GM21360 (cell line): ENCODE measurements around the gene LPP.

ENCODE experiments used
- ATAC-seq: cut with Tn5 transposase; IDR thresholded peaks from one replicate; pipeline ENCODE4 v1.9.1; 2021; ENCODE audit warnings: mild to moderate bottlenecking, moderate library complexity; ENCODE audit not compliant: unreplicated experiment

The LPP gene

DNA sequence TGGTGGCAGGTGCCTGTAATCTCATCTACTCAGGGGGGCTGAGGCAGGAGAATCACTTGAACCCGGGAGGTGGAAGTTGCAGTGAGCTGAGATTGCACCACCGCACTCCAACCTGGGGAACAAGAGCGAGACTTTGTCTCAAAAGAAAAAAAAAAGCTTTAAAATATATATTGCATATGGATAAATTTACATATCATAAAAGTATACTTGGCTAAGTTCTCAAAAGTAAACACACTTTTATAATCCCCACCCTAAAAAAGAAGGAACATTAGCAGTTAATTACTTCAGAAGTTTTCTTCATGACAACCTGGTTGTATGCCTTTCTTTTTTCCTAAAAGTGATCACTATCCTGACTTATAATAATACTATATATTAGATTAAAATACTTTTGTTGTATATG is 648.7 kb downstream of the LPP start:
- no peak for ATAC-seq

DNA sequence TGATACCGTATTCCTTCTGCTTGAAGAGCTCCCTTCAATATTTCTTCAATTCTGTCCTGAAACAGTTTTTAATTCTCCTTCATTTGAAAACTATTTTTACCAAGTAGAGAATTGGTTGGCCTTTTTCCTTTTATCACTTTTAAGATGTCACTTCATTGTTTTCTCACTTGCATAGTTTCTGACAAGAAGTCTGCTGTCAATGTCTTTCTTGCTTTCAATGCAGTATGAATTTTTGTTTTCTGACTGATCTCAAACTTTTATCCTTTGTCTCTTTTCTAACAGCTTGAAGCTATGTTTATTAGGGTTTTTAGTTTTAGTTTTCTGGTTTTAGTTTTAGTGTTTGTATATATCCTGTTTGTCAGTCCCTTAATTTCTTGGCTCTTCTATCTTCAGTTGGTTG is 653.0 kb downstream of the LPP start:
- no peak for ATAC-seq

DNA sequence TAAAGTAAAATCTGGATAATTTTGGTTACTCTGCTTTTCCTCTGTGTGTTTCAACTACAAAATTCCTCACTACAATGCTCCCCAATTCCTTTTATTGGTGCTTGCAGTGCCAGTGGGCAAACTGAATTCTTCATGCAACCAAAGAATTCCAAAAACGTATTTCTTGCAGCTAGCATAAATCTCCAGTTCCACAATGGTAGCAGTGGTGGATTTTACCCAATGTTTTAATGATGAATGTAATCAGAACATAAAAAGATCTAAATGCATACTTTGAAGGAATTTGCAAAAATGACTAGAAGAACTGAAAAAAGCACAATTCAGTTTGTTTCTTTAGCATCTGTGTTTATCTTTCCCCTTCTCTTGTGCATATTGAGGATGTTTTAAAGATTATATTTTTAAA is 658.2 kb downstream of the LPP start:
- ATAC-seq = no peak

DNA sequence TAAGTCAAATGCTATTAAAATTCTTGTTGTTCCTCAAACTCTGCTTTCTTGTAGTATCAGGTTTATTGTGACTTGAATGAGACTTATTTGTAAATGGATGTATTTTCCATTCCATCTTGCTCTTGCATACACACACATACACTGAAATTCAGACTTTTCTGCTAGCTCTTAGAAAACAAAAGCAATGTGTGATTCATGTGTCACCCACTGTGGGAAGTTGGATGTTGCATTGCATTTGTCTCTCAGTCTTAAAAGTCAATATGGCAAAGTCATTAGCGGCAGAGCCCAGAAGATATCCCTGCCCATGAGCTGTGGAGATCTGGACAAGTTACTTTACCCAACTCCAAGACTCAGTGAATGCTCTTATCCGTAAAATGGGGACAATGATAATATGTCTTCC is 660.6 kb downstream of the LPP start:
- ATAC-seq = no peak

DNA sequence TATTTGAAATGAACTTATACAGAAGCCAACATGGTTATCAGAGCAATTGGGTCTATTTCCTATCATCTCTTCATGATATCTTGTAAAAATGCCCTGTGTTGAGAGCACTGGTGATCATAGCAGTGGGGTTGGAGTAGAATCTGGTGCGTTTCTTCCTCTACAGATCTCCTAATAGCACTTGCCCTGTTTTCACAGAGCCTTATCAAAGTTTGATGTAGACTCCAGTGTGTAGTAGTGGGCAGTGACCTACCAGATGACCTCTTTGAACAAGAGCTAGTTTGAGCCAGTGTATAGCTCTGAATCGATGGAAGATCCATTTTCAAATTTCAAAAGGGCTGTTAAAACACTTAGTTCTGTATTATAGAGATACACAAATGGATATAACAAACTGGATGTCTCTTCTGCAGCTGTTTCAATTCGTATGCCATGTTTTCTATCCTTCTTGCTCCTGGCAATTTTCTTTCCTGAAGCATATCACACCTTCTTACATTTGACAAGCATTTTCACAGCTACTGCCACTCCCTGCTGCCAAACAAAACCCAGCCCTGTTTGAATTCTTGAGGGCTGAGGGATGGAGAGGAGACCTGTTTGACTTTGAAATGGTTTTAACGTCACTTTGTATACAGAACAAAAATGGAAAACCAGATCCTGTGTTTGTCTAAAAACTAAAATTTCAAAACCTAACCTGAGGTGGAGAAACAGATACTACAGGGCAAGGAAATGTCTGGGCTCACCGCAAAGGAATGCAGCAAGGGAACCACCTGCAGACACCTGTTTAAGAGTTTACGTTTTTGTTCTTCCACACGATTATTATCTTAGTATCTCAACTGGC is 663.4 kb downstream of the LPP start:
- ATAC-seq = no peak

DNA sequence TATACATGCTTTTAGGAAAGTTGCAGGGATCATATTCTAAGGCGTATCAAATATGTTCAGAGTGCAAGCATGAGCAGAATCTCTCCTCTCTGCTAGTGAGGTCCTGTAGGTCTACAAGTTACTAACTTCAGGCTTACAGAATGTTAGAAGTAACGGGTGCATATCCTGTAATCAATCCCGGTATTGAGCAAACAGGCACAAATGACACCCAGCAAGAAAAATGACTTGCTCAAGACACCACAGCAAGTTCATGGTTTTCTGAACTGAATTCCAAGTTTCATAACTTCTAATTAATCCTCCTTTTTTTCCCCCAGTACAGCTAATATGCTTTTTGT is 663.9 kb downstream of the LPP start:
- no peak for ATAC-seq

DNA sequence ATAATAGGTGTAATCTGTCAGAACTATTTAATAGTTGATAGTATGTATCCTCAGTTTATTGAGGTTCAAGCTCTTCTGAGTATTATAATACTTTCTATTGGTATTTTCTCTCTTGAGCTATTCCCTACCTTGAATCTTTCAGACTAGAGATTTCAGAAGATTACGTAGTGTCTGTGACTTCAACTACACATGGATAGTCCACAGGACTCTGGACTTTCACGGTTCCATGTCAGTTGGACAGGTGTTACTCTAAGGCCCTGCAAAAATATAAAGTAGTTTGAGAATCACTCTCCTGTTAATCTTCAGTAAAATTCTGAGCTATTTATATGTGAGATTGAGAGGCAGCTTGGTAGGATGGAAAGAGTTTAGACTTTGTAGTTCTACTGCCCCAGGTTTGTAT is 664.3 kb downstream of the LPP start:
- no peak for ATAC-seq

DNA sequence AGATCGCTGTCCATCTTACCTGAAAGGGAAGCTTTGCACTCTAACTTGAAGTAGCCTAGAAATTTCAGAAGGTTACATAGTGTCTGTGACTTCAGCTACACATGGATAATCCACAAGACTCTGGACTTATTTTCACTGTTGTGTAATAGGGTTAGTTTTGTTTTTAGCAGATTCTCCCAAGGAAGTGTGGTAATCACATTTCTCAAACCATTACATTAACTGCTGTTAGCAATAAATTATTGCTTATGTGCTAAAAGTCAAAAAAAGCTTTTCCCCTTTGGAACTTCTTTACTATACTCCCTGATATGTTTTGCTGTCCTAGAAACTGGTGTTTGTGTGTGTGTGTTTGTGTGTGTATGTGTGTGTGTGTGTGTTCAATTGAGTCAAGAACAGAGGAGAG is 666.0 kb downstream of the LPP start:
- ATAC-seq = no peak

DNA sequence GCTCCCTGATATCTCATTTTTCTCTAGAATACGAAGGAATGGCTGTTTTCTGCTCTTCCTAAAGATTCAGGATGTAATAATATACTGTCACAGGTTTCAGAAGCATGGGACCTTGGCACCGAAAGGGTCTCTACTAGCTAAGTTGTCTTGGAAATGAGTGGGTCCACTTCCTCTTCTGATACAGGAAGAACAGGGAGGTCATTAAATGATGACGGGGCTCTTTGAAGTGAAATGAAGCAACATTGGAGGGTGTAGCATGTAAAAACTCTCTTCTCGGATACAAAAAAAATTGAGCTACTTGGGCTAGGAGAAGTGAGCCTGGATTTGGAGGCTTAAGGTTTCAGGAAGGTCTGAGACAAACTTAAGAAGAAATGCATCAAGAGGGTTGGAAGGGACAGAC is 668.0 kb downstream of the LPP start:
- no peak for ATAC-seq

DNA sequence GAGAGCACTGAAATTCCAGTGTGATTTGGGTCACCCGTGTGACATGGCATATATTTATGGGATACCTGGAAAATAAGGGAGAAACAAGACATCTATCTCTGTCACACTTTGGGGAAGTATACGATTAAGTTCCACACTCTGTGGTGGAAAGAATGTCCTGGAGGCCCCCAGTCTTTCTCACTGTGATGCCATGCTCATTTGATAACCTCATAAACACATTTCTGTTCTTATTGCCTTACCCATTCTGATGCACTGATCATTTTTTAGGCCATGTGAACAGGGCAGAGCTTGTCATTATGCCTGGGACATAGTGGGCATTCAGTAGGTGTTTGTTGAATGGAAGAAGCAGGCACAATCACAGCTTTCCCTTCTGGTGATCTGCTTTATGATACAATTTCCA is 668.5 kb downstream of the LPP start:
- no peak for ATAC-seq

DNA sequence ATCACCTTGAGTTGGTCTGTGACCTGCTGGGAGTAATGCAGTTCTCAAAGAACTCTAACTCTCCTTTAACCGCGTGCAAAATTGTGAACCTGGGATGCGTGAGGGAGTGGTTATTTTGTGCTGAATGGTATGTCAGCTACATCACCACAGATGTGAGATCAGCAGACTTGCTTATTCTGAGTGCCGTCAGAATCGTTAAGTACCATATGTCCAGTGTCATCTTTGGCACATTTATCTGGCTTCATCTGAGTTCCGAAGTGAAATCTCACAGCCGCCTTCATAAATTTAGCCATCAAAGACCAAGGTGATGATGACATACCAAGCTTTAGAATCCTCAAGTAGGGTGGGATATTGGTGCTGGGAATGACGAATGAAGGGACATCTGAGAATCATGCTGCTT is 670.6 kb downstream of the LPP start:
- no peak for ATAC-seq

DNA sequence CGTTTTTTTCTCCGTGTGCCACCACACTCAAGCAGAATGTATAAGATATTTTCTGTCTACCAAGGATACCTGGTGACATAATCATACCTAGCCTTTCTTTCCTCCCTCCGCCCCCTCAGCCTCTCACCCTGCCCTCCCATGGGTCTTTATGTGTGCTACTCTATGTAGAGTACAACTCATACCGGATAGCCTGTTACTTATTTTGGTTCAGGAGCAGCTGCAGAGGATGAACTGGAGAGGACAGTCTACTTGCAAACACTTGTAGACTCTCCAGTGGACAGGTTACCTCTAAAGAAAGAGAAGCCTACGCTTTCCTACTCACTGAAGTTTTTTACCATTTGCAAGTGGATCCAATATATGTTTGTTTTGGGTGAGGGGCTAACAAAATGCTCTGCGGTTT is 671.9 kb downstream of the LPP start:
- ATAC-seq = no peak

DNA sequence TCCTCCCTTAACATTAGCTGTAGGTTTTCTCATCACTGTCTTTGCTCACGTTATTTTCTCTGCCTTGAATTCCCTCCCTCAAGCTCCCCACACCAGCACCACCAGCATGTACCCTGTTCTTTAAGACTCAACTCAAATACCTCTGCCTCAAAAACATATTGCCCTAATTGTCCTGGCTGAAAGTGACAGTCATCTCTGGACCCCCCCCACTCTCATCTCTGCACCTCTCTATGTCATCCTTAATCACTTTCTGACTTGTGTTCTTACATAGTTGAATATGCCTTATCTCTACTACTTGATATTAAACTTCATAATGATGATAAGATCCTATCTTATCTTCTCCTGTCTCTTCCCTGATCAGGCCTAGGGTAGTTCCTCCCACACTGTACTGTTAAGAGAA is 672.6 kb downstream of the LPP start:
- ATAC-seq = no peak

DNA sequence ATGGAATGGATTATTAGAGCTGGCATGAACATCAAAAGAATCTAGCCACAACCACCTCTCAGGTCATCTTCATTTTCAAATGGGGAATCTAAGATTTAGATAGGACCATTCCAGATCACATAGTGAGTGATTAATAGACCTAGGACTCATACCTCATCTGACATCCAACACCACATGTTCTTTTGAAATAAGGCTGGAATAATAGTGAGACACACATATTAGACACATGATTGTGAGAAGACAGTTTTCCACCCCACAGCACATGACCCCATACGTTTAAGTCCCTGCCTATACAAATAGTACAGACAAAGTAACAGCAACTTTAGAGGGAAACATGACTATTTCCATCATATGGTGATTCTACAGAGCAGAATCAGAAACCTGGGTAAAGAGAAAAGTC is 673.1 kb downstream of the LPP start:
- ATAC-seq = no peak

DNA sequence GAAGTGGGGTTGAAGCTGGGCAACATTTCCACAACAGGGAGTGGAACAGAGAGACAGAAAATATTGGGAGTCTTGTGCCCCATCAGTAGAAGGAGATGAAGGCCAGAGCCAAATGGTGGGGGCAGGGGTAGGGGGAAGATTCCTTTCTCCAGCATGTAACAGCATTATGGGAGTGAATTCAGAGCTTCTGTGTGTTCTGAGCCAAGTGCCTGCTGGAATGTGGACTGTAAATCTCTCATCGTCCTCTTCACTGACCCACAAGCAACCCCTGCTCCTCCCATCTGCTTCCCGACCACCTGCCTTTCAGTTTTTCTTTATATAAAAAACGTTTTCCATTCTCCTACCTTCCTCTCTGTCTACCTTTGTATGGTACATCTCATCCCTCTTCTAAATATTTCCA is 673.6 kb downstream of the LPP start:
- ATAC-seq = no peak

DNA sequence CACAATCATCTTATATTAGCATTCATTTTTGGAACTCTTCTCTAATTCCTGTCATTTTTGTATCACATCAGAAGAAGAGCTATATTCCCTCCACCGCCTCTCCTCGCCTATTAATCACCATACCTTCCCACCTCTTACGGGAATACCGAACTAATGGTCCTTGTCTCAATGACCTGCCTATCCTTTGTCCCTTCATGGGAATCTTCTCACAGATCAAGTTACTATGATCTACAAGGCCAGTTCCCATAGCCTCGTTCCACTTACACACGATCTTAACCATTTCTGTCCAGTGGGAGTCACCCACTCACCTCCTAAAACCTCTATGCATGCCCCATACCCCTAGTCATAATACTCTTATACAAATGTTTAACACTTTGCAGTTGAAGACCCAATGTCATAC is 675.2 kb downstream of the LPP start:
- ATAC-seq = no peak

DNA sequence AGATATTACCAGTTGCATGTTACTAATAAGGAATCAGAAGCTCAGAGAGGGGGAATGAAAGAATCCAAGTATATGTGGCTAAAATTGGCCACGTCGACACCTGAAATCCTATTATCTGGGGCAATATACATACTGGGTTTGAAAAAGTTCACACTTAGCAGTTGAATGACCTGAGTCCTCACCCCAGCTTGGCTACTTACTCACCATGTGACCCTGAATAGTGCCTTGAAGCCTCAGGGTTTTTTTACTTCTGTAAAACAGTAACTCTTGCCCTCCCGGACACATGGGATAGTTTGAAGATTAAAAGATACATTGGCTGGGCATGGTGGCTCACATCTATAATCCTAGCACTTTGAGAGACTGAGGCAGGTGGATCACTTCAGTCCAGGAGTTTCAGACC is 675.6 kb downstream of the LPP start:
- no peak for ATAC-seq

DNA sequence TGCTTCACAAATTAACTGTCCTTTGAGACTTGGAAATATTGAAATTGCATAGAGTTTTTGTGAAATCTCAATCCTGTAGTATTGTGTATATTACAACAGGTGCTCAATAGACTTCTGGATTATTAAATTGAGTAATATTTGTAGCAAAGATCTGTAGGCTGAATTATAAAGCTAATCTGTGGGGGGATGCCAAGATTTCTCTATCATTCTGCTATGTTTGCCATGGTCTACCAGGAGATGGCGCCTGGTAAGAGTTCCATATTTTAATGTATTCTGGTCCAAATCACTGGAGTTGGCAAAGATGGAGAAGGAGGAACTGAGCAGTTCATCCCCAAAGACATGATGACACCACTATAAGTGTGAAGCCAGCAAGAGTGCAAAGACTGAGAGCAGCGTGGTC is 676.9 kb downstream of the LPP start:
- no peak for ATAC-seq

DNA sequence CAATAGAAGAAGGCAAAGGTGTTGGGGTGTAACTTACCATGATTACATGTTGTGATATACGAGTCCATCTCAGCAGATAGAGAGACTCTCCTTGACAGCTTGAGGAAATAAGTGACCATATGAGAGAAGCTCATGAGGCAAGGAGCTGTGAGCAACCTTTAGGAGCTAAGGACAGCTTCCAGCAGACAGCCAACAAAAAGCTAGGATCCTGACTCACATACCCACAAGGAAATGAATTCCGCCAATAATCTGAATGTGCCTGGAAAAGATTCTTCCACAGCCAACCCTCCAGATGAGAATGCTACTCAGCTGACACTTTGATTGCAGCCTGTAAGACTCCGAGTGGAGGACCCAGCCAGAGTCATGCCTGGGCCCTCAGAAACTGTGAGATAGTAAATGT is 678.2 kb downstream of the LPP start:
- no peak for ATAC-seq

DNA sequence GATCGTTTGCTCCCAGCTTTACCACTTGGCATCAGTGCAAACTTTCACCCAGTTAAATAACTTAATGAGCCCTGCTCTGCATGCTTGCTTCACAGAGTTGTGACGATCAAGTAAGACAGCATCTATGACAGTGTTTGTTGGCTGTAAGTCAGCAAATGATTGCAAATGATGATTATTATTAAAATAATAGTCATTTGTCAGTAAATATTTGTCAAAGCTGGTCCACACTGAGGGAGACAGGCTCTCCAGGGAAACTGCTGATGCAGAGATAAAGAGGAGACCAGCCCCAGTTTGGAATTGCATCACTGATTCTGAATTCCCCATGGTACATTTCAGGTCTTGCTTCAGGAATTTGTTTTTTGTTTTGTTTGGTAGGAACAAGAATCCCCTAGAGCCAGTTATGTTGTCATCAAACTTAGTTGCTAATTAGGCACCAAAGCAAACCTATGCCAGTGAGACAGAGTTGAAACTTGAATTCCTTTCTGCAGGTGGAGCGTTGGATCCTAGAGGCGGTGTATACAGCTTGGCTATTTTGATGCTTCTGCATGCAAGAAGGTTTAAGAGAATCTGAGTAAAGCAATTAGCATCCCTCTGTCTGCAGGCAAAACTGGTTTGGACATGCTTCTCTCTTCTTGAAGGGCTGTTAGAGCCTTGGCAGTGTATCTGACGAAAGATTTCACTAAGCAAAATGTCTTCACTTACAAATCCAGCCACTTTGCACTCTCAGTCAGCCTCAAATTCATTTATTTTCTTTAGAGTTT is 679.2 kb downstream of the LPP start:
- no peak for ATAC-seq

DNA sequence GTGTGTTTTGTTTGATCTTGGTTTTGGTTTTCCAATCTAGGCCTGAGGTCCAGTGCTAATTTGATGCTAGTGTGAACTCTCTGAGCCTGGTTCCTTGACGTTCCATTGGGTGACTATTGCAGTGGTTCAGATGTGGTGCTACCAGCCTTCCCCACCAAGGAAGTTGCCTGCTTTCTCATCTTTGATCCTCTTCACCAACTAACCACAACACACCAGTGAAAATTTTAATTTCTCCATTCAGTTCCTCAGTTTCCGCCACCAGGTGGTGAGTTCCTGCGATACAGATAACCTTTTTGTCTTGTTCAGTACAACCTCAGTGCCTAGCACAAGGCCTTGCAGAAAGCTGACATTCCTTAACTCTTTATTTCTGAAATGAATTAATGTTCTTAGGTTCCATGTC is 680.4 kb downstream of the LPP start:
- no peak for ATAC-seq

DNA sequence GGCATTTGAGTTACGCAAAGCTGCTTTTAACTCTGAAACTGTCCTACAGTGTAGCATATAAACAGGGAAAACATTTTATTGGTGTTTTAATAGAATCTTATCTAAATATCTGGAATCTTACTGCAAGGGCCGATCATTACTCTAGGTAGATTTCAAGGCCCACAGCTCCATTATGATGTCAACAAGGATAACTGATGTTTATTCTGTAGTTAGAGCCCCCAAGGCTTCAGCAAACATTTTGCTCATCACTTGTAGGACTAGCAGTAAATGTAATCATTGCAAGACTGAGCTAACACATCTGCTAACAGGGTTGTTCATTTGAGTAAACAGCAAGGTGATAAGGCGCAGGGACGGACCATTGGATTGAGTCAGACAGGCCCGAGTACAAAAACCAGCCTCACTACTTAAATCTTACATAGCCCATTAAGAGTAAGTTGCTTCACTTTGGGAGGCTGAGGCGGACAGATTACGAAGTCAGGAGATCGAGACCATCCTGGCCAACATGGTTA is 685.3 kb downstream of the LPP start:
- no peak for ATAC-seq

DNA sequence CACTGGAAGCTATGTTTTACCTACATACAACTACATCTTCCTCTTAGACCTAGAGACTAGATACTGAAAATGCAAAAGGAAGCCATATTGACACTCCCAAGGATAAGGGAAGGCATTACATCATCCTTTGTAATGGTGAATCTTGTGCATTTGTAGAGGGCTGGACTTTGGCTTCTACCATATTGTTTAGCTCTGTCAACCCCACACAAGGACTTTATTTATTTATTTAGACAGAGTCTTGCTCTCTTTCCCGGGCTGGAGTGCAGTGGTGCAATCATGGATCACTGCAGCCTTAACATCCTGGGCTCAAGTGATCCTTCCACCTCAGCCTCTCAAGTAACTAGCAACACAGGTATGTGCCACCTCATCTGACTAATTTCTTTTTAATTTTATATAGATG is 686.3 kb downstream of the LPP start:
- ATAC-seq = no peak
